ENCODE data around the gene UNC5CL.
A peak's percentile ranks its signal among the peaks of the same experiment; 100 is the strongest.

UNC5CL gene, protein sequence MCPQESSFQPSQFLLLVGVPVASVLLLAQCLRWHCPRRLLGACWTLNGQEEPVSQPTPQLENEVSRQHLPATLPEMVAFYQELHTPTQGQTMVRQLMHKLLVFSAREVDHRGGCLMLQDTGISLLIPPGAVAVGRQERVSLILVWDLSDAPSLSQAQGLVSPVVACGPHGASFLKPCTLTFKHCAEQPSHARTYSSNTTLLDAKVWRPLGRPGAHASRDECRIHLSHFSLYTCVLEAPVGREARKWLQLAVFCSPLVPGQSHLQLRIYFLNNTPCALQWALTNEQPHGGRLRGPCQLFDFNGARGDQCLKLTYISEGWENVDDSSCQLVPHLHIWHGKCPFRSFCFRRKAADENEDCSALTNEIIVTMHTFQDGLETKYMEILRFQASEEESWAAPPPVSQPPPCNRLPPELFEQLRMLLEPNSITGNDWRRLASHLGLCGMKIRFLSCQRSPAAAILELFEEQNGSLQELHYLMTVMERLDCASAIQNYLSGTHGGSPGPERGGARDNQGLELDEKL

DNA sequence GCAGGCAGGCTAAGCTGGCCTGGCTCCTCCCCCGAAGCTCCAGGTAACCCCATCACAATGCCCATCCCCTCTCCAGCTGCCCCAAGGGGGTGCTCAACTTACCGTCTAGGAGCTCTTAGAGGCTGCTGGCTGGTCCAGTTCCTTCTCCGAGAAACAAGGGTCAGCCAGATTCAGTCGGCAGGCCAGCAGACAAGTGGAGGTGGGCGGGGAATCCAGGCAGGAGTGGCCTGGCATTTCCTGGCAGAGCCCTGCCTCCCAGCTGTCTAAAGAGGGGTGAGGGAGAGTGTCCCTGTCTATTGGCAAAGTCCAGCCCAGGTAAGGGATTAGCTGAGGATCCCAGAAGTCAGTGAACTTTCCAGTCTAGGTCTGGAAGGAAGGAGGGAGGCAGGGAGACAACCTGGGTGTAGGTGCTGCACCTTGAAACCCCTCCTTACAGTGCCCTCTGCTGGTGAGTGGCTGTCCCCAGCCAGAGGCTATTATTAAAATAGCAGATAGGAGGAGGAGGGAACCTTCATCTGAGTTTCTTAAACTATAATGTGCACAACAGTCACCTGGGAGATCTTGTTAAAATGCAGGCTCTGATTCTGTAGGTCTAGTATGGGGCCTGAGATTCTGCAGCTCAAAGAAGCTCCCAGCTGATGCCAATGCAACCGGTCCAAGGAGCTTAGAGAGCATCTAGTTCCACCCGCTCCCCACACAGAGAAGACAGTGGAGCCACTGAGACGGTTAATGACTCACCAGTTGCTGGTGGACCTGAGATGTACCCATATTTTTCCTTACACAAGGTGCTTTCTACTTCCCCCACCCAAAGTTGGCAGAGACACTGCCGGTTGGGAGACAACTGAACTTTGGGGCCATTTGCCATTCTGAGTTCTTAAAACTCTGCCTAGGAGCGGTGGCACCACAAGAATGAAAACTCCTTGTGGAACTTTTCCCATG is at the start of gene UNC5CL:
Gene UNC5CL (minus strand): TSS at position 162 of the 939 bp plus-strand sequence. CDS start 4,147 bp downstream, outside the sequence.
- DNase-seq (ENCODE audit: low spot score): peak; percentile 79
- TF ChIP-seq, protein P1, sequence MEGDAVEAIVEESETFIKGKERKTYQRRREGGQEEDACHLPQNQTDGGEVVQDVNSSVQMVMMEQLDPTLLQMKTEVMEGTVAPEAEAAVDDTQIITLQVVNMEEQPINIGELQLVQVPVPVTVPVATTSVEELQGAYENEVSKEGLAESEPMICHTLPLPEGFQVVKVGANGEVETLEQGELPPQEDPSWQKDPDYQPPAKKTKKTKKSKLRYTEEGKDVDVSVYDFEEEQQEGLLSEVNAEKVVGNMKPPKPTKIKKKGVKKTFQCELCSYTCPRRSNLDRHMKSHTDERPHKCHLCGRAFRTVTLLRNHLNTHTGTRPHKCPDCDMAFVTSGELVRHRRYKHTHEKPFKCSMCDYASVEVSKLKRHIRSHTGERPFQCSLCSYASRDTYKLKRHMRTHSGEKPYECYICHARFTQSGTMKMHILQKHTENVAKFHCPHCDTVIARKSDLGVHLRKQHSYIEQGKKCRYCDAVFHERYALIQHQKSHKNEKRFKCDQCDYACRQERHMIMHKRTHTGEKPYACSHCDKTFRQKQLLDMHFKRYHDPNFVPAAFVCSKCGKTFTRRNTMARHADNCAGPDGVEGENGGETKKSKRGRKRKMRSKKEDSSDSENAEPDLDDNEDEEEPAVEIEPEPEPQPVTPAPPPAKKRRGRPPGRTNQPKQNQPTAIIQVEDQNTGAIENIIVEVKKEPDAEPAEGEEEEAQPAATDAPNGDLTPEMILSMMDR (IDR thresholded peaks at IDR 0.05; ENCODE audit: borderline replicate concordance, control extremely low read depth, extremely low read depth, insufficient read depth, missing control alignments): peak; percentile 71
- in situ Hi-C loops (cut with MboI; ENCODE audit: low sequenced_read_pairs, unreplicated experiment): no loop called here

DNA sequence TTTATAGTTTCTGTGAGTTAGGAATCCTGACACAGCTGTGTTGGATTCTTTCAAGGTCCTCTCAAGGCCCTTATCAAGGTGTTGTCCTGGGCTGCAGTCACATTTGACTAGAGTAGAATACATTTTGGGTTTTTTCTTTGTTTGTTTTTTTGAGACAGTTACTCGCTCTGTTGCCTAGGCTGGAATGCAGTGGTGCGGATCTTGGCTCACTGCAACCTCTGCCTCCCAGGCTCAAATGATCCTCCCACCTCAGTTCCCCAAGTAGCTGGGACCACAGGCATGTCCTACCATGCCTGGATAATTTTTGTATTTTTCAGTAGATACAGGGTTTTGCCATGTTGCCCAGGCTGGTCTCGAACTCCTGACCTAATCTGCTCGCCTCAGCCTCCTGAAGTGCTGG is 49.4 kb upstream of the UNC5CL start:
- DNase-seq (ENCODE audit: low spot score): no peak
- TF ChIP-seq, protein P1 (IDR thresholded peaks at IDR 0.05; ENCODE audit: borderline replicate concordance, control extremely low read depth, extremely low read depth, insufficient read depth, missing control alignments): no peak
- in situ Hi-C loops (cut with MboI; ENCODE audit: low sequenced_read_pairs, unreplicated experiment): no loop called here

DNA sequence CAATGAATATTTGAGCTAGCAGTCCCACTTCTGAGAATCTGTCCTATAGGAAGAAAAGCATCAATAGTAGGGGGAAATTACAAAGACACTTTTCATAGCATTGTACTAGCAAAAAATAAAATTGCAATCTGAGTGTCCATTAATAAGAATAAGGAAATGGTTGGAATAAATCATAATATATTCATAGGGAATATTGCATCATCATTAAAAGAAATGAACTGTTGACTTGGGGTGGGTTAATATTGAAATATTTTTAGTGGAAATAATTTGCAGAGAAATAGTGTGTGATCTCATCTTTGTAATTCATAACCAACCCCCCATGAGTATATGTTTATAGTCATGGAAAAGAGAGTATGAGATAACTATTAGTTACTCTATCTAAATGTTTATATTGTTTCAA is 46.2 kb upstream of the UNC5CL start:
- in situ Hi-C loops (cut with MboI; ENCODE audit: low sequenced_read_pairs, unreplicated experiment): no loop called here
- TF ChIP-seq, protein P1 (IDR thresholded peaks at IDR 0.05; ENCODE audit: borderline replicate concordance, control extremely low read depth, extremely low read depth, insufficient read depth, missing control alignments): no peak
- DNase-seq (ENCODE audit: low spot score): no peak

DNA sequence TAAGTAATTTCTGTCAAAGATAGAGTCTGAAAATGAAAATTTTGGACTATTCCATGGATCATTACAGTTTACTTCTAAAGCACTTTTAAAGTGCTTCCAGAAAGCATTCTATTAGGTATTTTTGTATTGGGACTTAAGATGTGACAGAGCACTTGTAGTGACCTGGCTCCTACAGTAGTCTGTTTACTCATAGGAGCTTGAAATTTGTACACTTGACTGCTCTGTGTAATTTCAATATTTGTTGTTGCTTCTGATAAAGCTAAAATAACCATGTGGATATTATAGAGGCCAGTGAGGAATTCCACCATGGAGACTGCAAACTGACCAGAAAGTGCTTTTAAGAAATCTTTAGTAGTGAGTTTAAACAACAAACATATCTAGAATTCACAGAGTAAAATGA is 44.1 kb upstream of the UNC5CL start:
- TF ChIP-seq, protein P1 (IDR thresholded peaks at IDR 0.05; ENCODE audit: borderline replicate concordance, control extremely low read depth, extremely low read depth, insufficient read depth, missing control alignments): no peak
- DNase-seq (ENCODE audit: low spot score): no peak
- in situ Hi-C loops (cut with MboI; ENCODE audit: low sequenced_read_pairs, unreplicated experiment): no loop called here

DNA sequence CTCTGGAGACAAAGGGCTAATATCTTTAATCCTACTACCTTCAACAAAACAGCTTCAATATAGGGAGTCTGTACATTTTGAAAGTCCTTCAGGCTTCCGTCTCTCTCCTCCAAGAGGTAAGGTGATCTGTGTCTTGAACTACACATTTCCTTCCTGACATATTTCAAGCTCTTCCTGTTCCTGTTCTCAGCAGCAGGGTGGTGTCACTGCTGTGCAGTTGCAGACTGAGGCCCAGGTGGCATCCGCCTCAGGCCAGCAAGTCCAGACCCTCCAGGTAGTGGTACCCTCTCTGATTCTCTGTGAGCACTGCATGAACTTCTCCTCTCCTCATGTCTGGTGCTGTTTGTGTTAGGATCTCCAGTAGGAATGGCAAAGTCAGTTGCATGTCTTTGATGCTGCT is 41.6 kb upstream of the UNC5CL start:
- TF ChIP-seq, protein P1 (IDR thresholded peaks at IDR 0.05; ENCODE audit: borderline replicate concordance, control extremely low read depth, extremely low read depth, insufficient read depth, missing control alignments): no peak
- no peak for DNase-seq (ENCODE audit: low spot score)
- in situ Hi-C loops (cut with MboI; ENCODE audit: low sequenced_read_pairs, unreplicated experiment): no loop called here

DNA sequence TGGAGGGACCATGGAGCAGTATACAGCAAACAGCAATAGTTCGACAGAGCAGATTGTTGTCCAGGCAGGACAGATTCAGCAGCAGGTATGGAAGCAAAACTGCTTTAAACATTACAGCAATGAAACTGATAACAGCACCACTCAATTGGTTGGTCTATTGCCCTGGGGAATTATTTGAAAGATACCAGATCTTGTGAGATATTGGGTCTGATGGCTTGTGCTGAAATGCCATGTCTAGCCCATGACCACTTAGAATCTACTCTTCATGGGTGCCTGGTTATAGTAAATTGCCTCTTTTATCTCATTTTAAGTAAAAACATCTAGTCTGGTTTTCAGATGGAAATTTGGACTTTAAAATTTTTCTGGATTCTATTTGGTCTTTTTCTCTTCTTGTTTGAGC is 40.1 kb upstream of the UNC5CL start:
- TF ChIP-seq, protein P1 (IDR thresholded peaks at IDR 0.05; ENCODE audit: borderline replicate concordance, control extremely low read depth, extremely low read depth, insufficient read depth, missing control alignments): no peak
- DNase-seq (ENCODE audit: low spot score): no peak
- in situ Hi-C loops (cut with MboI; ENCODE audit: low sequenced_read_pairs, unreplicated experiment): no loop called here
